ENCODE measurements around the gene GADD45A.

Gene GADD45A

GRCh38 chr1:67690018-67690363, 5.0 kb downstream of the GADD45A start:
- no peak for FAIRE-seq

- no peak for FAIRE-seq
Observed at GRCh38 chr1:67690411-67690810, 5.4 kb downstream of the GADD45A start.

GRCh38 chr1:67691712-67692111, 6.7 kb downstream of the GADD45A start:
- no peak for FAIRE-seq

- FAIRE-seq: no peak
Observed at GRCh38 chr1:67695963-67696362, 11.0 kb downstream of the GADD45A start.

GRCh38 chr1:67696708-67697107, 11.7 kb downstream of the GADD45A start:
- no peak for FAIRE-seq

- FAIRE-seq: no peak
Observed at GRCh38 chr1:67700220-67700619, 15.2 kb downstream of the GADD45A start.

GRCh38 chr1:67700692-67701410, 15.8 kb downstream of the GADD45A start:
- no peak for FAIRE-seq

- no peak for FAIRE-seq
Observed at GRCh38 chr1:67701876-67702275, 16.9 kb downstream of the GADD45A start.

GRCh38 chr1:67704351-67704750, 19.4 kb downstream of the GADD45A start:
- no peak for FAIRE-seq

GRCh38 chr1:67705735-67706453, 20.9 kb downstream of the GADD45A start:
- FAIRE-seq: no peak

- no peak for FAIRE-seq
Observed at GRCh38 chr1:67708606-67709005, 23.6 kb downstream of the GADD45A start.

- FAIRE-seq: no peak
Observed at GRCh38 chr1:67710417-67710816, 25.4 kb downstream of the GADD45A start.

- no peak for FAIRE-seq
Observed at GRCh38 chr1:67711158-67711854, 26.3 kb downstream of the GADD45A start.

GRCh38 chr1:67711855-67712212, 26.8 kb downstream of the GADD45A start:
- no peak for FAIRE-seq

GRCh38 chr1:67713057-67713846, 28.3 kb downstream of the GADD45A start:
- FAIRE-seq: no peak

- no peak for FAIRE-seq
Observed at GRCh38 chr1:67715819-67716218, 30.8 kb downstream of the GADD45A start.

GRCh38 chr1:67716800-67717199, 31.8 kb downstream of the GADD45A start:
- FAIRE-seq: no peak

GRCh38 chr1:67717876-67718275, 32.9 kb downstream of the GADD45A start:
- FAIRE-seq: no peak

GRCh38 chr1:67719329-67720196, 34.6 kb downstream of the GADD45A start:
- no peak for FAIRE-seq

- FAIRE-seq: no peak
Observed at GRCh38 chr1:67721112-67721511, 36.1 kb downstream of the GADD45A start.

- no peak for FAIRE-seq
Observed at GRCh38 chr1:67721650-67722291, 36.8 kb downstream of the GADD45A start.

All from TTC549 (cell line).